B cell (primary cell): ENCODE measurements around the gene CEP170. TPM values are rescaled to one million over a fixed set of nuclear protein-coding genes. Genes with fewer than 3 reads are reported as not detected.

Source experiments
- ATAC-seq: fragments of 200-7000 bp; cut with Tn5 transposase; one replicate; pipeline ENCODE4 v1.10.0; 2021; ENCODE audit warnings: low read depth, mild to moderate bottlenecking, moderate number of reproducible peaks, moderate library complexity
- CTCF ChIA-PET: fragments of 350-600 bp; sonication (Branson Sonifier 250); formaldehyde crosslinking; loops from one replicate; lab custom pipeline; 2021; ENCODE audit warnings: antibody characterized with exemption, inconsistent platforms; lab: Charles Lee
- POLR2A ChIA-PET: fragments of 350-600 bp; sonication (Branson Sonifier 250); formaldehyde crosslinking; loops from one replicate; lab custom pipeline; 2021; ENCODE audit warnings: antibody characterized with exemption; lab: Charles Lee
- DNase-seq: peaks from one replicate; pipeline ENCODE4 v3.0.0; 2013
- H2AFZ ChIP-seq: 2 replicates; pipeline ENCODE4 v1.6.1; 2012; ENCODE audit warnings: mild to moderate bottlenecking, low read depth, low read length; ENCODE audit not compliant: insufficient read depth, poor library complexity, severe bottlenecking
- H3K27ac ChIP-seq, 2 donors: 1 replicate in 1 of 2; 2 replicates in 1 of 2; pipeline ENCODE4 v1.5.1; 2012 to 2013; ENCODE audit warnings: low read length in 2 of 2, mild to moderate bottlenecking in 2 of 2, moderate library complexity in 1 of 2
- H3K27me3 ChIP-seq, 4 experiments: fragments of 200-600 bp in 1 of 4; sonication (generic) in 1 of 4; replicated peaks in 1 of 4; 1 replicate in 2 of 4; 2 replicates in 2 of 4; pipeline versions ENCODE4 v1.6.1 to v1.7.0; 2013 to 2016; ENCODE audit warnings: low read length in 3 of 4, mild to moderate bottlenecking in 2 of 4, mixed read lengths in 1 of 4, moderate library complexity in 1 of 4; ENCODE audit not compliant: insufficient read depth in 4 of 4, control insufficient read depth in 3 of 4; ENCODE audit errors: control extremely low read depth in 1 of 4
- H3K36me3 ChIP-seq, 2 experiments: replicated peaks in 1 of 2; 1 replicate in 1 of 2; 2 replicates in 1 of 2; pipeline versions ENCODE4 v1.6.1 to v1.7.1; 2013; ENCODE audit warnings: low read length in 1 of 2; ENCODE audit not compliant: insufficient read depth in 2 of 2, control insufficient read depth in 1 of 2; ENCODE audit errors: control extremely low read depth in 1 of 2, extremely low read depth in 1 of 2
- H3K4me1 ChIP-seq, 2 donors: fragments of 200-600 bp in 1 of 2; sonication (generic) in 1 of 2; 1 replicate in 1 of 2; 2 replicates in 1 of 2; pipeline versions ENCODE4 v1.5.1 to v1.6.1; 2013 to 2017; ENCODE audit warnings: low read length in 2 of 2; ENCODE audit not compliant: control insufficient read depth in 2 of 2, insufficient read depth in 2 of 2
- H3K4me2 ChIP-seq: replicated peaks from 2 replicates; pipeline ENCODE3; 2012; ENCODE audit warnings: mild to moderate bottlenecking, low read depth, low read length; ENCODE audit not compliant: poor library complexity, severe bottlenecking
- H3K4me3 ChIP-seq, 5 experiments: fragments of 200-600 bp in 1 of 5; sonication (generic) in 1 of 5; 1 replicate in 3 of 5; 2 replicates in 2 of 5; pipeline versions ENCODE4 v1.5.1 to v1.7.0; 2011 to 2016; ENCODE audit warnings: low read length in 4 of 5, mild to moderate bottlenecking in 4 of 5, low read depth in 2 of 5, control low read depth in 1 of 5, moderate library complexity in 1 of 5; ENCODE audit not compliant: insufficient read depth in 1 of 5; ENCODE audit errors: control extremely low read depth in 1 of 5, extremely low read depth in 1 of 5
- H3K79me2 ChIP-seq: fragments of 200-600 bp; sonication (generic); one replicate; pipeline ENCODE4 v1.6.0; 2016; ENCODE audit warnings: low read length; ENCODE audit not compliant: control insufficient read depth, insufficient read depth
- H3K9ac ChIP-seq: fragments of 200-600 bp; sonication (generic); 2 replicates; pipeline ENCODE4 v1.6.1; 2017; ENCODE audit warnings: mild to moderate bottlenecking, low read length, moderate library complexity
- H3K9me3 ChIP-seq, 3 donors: one replicate each; pipeline versions ENCODE4 v1.6.1 to v1.7.1; 2013; ENCODE audit warnings: low read length in 2 of 3; ENCODE audit not compliant: control insufficient read depth in 2 of 3, insufficient read depth in 1 of 3; ENCODE audit errors: control extremely low read depth in 1 of 3
- H4K20me1 ChIP-seq: 2 replicates; pipeline ENCODE4 v1.6.0; 2012; ENCODE audit warnings: mild to moderate bottlenecking, low read length; ENCODE audit not compliant: insufficient read depth, control insufficient read depth, poor library complexity, severe bottlenecking
- H3K27ac Mint-ChIP-seq: one replicate; pipeline ENCODE4 v1.8.0; 2021; ENCODE audit warnings: mixed read lengths
- H3K27me3 Mint-ChIP-seq: one replicate; pipeline ENCODE4 v1.8.0; 2021; ENCODE audit warnings: mixed read lengths
- H3K4me1 Mint-ChIP-seq: one replicate; pipeline ENCODE4 v1.8.0; 2021; ENCODE audit warnings: mixed read lengths
- H3K4me3 Mint-ChIP-seq: one replicate; pipeline ENCODE4 v1.8.0; 2021; ENCODE audit warnings: mixed read lengths
- H3K9me3 Mint-ChIP-seq: one replicate; pipeline ENCODE4 v1.8.0; 2022; ENCODE audit warnings: mixed read lengths; ENCODE audit not compliant: insufficient read depth
- EZH2 ChIP-seq: IDR thresholded peaks from 2 replicates; pipeline ENCODE4 v1.6.1; 2012; ENCODE audit warnings: borderline replicate concordance, low read depth, mild to moderate bottlenecking, moderate library complexity, low read length; ENCODE audit not compliant: insufficient read depth, poor library complexity, severe bottlenecking
- WGBS: methylation state at CpG from one replicate; pipeline ENCODE4 v1.1.5; 2013; ENCODE audit warnings: missing lambda C conversion rate; ENCODE audit not compliant: insufficient coverage; 5-methylcytosine and 5-hydroxymethylcytosine counted together
- intact Hi-C: fragments of 100-400 bp; cut with micrococcal nuclease; formaldehyde crosslinking; loops from one replicate; pipeline ENCODE4 v1.10.0; 2022
- polyA plus RNA-seq: library from polyadenylated mRNA; depleted of rRNA; stranded (reverse); fragments of >200 nt; gene quantifications from 2 replicates; pipeline ENCODE4 v1.2.3, GENCODE V29; 2012
- total RNA-seq, 2 donors: library from RNA; stranded (reverse); fragments of 120-200 nt in 1 of 2; gene quantifications; 1 replicate in 1 of 2; 2 replicates in 1 of 2; pipeline versions ENCODE4 v1.2.3 to v1.2.4, GENCODE V29; 2013 to 2022
- TF ChIP-seq, protein P1 (sequence below): fragments of 200-600 bp; IDR thresholded peaks from one replicate; pipeline ENCODE4 v1.8.0; 2022; ENCODE audit warnings: antibody characterized with exemption, mild to moderate bottlenecking

Gene CEP170
- total and polyA plus RNA-seq, 2 donors (not counting 1 experiment from before 2014, with no cell fraction given) = 27.3 to 145 TPM

- intact Hi-C loops = loop anchor here (10.0 kb wide), 2 partner anchors 1409 to 1719 kb away; partner anchors contain the start of genes EXO1 and KMO
- peak overlapping the region; percentile 68 to 97 for H3K27ac ChIP-seq
- POLR2A ChIA-PET = interaction anchor here (1.5 kb wide), 1 partner anchor 60 kb away, joined by 4 read pairs; no protein-coding TSS in a partner anchor
Measured at GRCh38 chr1:243253211-243253925, 1.7 kb downstream of the CEP170 start.

More at GRCh38 chr1:243253211-243253925, 1.7 kb downstream of the CEP170 start:
- peaks cover 56% of the 10 kb centered on the region for H3K4me1 Mint-ChIP-seq
- DNase-seq (peak; percentile 36), ATAC-seq (no peak)
- H3K9ac ChIP-seq = peak overlapping the region; percentile 95
- CTCF ChIA-PET = interaction anchor here (1.5 to 1.7 kb wide), 2 partner anchors 32 to 34 kb away, joined by 3 read pairs; no protein-coding TSS in a partner anchor
- peaks cover 83% of the 10 kb centered on the region for H3K79me2 ChIP-seq
- H3K9me3 ChIP-seq = no peaks in the 10 kb centered on the region
- peak overlapping the region; percentile 77 for H3K27ac Mint-ChIP-seq
- peak overlapping the region; percentile 88 for H2AFZ ChIP-seq
- no peaks in the 10 kb centered on the region for H3K36me3 ChIP-seq
- H3K4me1 ChIP-seq = peaks cover 23 to 34% of the 10 kb centered on the region in 2 donors
- H3K4me3 Mint-ChIP-seq = peak overlapping the region; percentile 99
- no peak for TF ChIP-seq EZH2
- TF ChIP-seq, protein P1, sequence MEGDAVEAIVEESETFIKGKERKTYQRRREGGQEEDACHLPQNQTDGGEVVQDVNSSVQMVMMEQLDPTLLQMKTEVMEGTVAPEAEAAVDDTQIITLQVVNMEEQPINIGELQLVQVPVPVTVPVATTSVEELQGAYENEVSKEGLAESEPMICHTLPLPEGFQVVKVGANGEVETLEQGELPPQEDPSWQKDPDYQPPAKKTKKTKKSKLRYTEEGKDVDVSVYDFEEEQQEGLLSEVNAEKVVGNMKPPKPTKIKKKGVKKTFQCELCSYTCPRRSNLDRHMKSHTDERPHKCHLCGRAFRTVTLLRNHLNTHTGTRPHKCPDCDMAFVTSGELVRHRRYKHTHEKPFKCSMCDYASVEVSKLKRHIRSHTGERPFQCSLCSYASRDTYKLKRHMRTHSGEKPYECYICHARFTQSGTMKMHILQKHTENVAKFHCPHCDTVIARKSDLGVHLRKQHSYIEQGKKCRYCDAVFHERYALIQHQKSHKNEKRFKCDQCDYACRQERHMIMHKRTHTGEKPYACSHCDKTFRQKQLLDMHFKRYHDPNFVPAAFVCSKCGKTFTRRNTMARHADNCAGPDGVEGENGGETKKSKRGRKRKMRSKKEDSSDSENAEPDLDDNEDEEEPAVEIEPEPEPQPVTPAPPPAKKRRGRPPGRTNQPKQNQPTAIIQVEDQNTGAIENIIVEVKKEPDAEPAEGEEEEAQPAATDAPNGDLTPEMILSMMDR = no peak
- H3K27me3 Mint-ChIP-seq = no peaks in the 10 kb centered on the region
- H4K20me1 ChIP-seq = no peaks in the 10 kb centered on the region
- peak overlapping the region; percentile 53 to 96 (median 87) for H3K4me3 ChIP-seq
- 6% methylated on average over 2 of the region's 8 CpGs for WGBS
- H3K9me3 Mint-ChIP-seq = no peaks in the 10 kb centered on the region
- H3K4me2 ChIP-seq = peak overlapping the region; percentile 84
- H3K27me3 ChIP-seq = no peaks in the 10 kb centered on the region
